MM.1S (cell line): ENCODE measurements around the gene ASTE1.
A peak's percentile ranks its signal among the peaks of the same experiment; 100 is the strongest.

Experiments
- DNase-seq: peaks from one replicate; pipeline ENCODE4 v3.0.0-alpha.2; 2015
- H2AFZ ChIP-seq: fragments of 300-600 bp; sonication (generic); 2 replicates; pipeline ENCODE4 v1.6.0; 2016; ENCODE audit warnings: antibody characterized with exemption, low read length
- H3F3A ChIP-seq: fragments of 300-600 bp; sonication (generic); 2 replicates; pipeline ENCODE4 v1.6.1; 2016; ENCODE audit warnings: mild to moderate bottlenecking, antibody characterized with exemption, low read length, moderate library complexity, mixed read lengths; ENCODE audit not compliant: insufficient read depth
- H3K27ac ChIP-seq: fragments of 300-600 bp; sonication (generic); 2 replicates; pipeline ENCODE4 v1.5.1; 2016; ENCODE audit warnings: mild to moderate bottlenecking, low read length
- H3K27me3 ChIP-seq: fragments of 300-600 bp; sonication (generic); replicated peaks from 2 replicates; pipeline ENCODE4 v1.6.0; 2016; ENCODE audit warnings: low read length; ENCODE audit not compliant: insufficient read depth
- H3K36me3 ChIP-seq: fragments of 300-600 bp; sonication (generic); replicated peaks from 2 replicates; pipeline ENCODE4 v1.6.1; 2016; ENCODE audit warnings: mild to moderate bottlenecking, low read length, mixed read lengths; ENCODE audit not compliant: insufficient read depth
- H3K4me1 ChIP-seq: fragments of 300-600 bp; sonication (generic); 2 replicates; pipeline ENCODE4 v1.6.1; 2016; ENCODE audit warnings: low read length, mixed read lengths
- H3K4me2 ChIP-seq: fragments of 300-600 bp; sonication (generic); 2 replicates; pipeline ENCODE4 v1.6.0; 2016; ENCODE audit warnings: low read depth, low read length
- H3K4me3 ChIP-seq: fragments of 300-600 bp; sonication (generic); 2 replicates; pipeline ENCODE4 v1.5.1; 2016; ENCODE audit warnings: low read length, mixed read lengths
- H3K79me2 ChIP-seq: fragments of 300-600 bp; sonication (generic); 2 replicates; pipeline ENCODE4 v1.6.1; 2016; ENCODE audit warnings: mixed run types, low read length, mixed read lengths
- H3K9ac ChIP-seq: fragments of 300-600 bp; sonication (generic); 2 replicates; pipeline ENCODE4 v1.6.1; 2016; ENCODE audit warnings: low read length, mixed read lengths
- H3K9me2 ChIP-seq: fragments of 300-600 bp; sonication (generic); replicated peaks from 2 replicates; pipeline ENCODE4 v1.6.1; 2016; ENCODE audit warnings: mild to moderate bottlenecking, low read length, mixed read lengths; ENCODE audit not compliant: insufficient read depth
- H3K9me3 ChIP-seq: fragments of 300-600 bp; sonication (generic); replicated peaks from 2 replicates; pipeline ENCODE4 v1.6.1; 2016; ENCODE audit warnings: mild to moderate bottlenecking, low read length, mixed read lengths; ENCODE audit not compliant: insufficient read depth
- H4K20me1 ChIP-seq: fragments of 300-600 bp; sonication (generic); 2 replicates; pipeline ENCODE4 v1.6.1; 2016; ENCODE audit warnings: mild to moderate bottlenecking, low read length, moderate library complexity, mixed read lengths; ENCODE audit not compliant: insufficient read depth
- CTCF ChIP-seq: fragments of 300-600 bp; sonication (generic); IDR thresholded peaks from 2 replicates; pipeline ENCODE4 v1.5.1; 2016; ENCODE audit warnings: antibody characterized with exemption, low read length, mixed read lengths
- EZH2 ChIP-seq: fragments of 300-600 bp; sonication (generic); optimal IDR thresholded peaks from 2 replicates; pipeline ENCODE3; 2017; ENCODE audit warnings: low read depth, mild to moderate bottlenecking, antibody characterized with exemption, low read length, mixed read lengths
- EZH2phosphoT487 ChIP-seq: fragments of 300-600 bp; sonication (generic); IDR thresholded peaks from 2 replicates; pipeline ENCODE4 v1.6.1; 2018; ENCODE audit warnings: antibody characterized with exemption, low read length

ASTE1 gene

GRCh38 chr3:131072099-131072559 lies 45.5 kb upstream of the ASTE1 start:
- H4K20me1 ChIP-seq, result no peaks in the 10 kb centered on the region
- H3K36me3 ChIP-seq, result no peaks in the 10 kb centered on the region
- no peaks in the 10 kb centered on the region for H3K9me3 ChIP-seq
- peaks cover 42% of the 10 kb centered on the region for H3K4me1 ChIP-seq
- H3K27me3 ChIP-seq, result 0 out of 2 replicates have a peak, but pooled peaks cover 4% of the 10 kb centered on the region
- H3K4me2 ChIP-seq, result no peak overlapping the region
- no peak overlapping the region for H3K9ac ChIP-seq
- DNase-seq, result no peak
- no peaks in the 10 kb centered on the region for H3K79me2 ChIP-seq
- H3K4me3 ChIP-seq, result no peak overlapping the region
- no peak overlapping the region for H3K27ac ChIP-seq
- no peaks in the 10 kb centered on the region for H3K9me2 ChIP-seq
- H2AFZ ChIP-seq, result no peak overlapping the region
- peaks cover 22% of the 10 kb centered on the region for H3F3A ChIP-seq
- TF ChIP-seq EZH2phosphoT487, result no peak
- TF ChIP-seq EZH2, result no peak
- no peak for TF ChIP-seq CTCF

GRCh38 chr3:131067983-131068382 lies 41.4 kb upstream of the ASTE1 start:
- Histone ChIP-seq H3F3A (peaks cover 13% of the 10 kb centered on the region; the same call in 1 of the 2 replicates), H3K4me3 (no peak overlapping the region), H3K27me3 (no peaks in the 10 kb centered on the region), H3K4me1 (peaks cover 24% of the 10 kb centered on the region), H3K9me2 (no peaks in the 10 kb centered on the region), H4K20me1 (no peaks in the 10 kb centered on the region), H3K9ac (no peak overlapping the region), H3K4me2 (no peak overlapping the region), H3K27ac (no peak overlapping the region), H3K36me3 (no peaks in the 10 kb centered on the region), H3K9me3 (no peaks in the 10 kb centered on the region), H3K79me2 (no peaks in the 10 kb centered on the region), H2AFZ (no peak overlapping the region)
- TF ChIP-seq EZH2phosphoT487, result no peak
- TF ChIP-seq EZH2, result no peak
- TF ChIP-seq CTCF, result no peak
- peak; percentile 27 for DNase-seq

GRCh38 chr3:131053043-131053859 lies 26.6 kb upstream of the ASTE1 start:
- TF ChIP-seq EZH2 (no peak), CTCF (peak; percentile 45), EZH2phosphoT487 (no peak)
- H3F3A ChIP-seq, result no peaks in the 10 kb centered on the region
- no peak overlapping the region for H3K4me2 ChIP-seq
- H3K79me2 ChIP-seq, result no peaks in the 10 kb centered on the region
- no peaks in the 10 kb centered on the region for H3K9me2 ChIP-seq
- DNase-seq, result no peak
- H3K27ac ChIP-seq, result no peak overlapping the region
- no peaks in the 10 kb centered on the region for H4K20me1 ChIP-seq
- no peaks in the 10 kb centered on the region for H3K27me3 ChIP-seq
- no peaks in the 10 kb centered on the region for H3K36me3 ChIP-seq
- no peak overlapping the region for H2AFZ ChIP-seq
- no peak overlapping the region for H3K4me3 ChIP-seq
- H3K9ac ChIP-seq, result no peak overlapping the region
- no peaks in the 10 kb centered on the region for H3K9me3 ChIP-seq
- H3K4me1 ChIP-seq, result 0 out of 2 replicates have a peak, but pooled peaks cover 5% of the 10 kb centered on the region
